NCI-H128 (cell line): ENCODE measurements around the gene TXNDC11.
A peak's percentile ranks its signal among the peaks of the same experiment; 100 is the strongest.

ENCODE experiments used
- DNase-seq: peaks from one replicate; lab custom pipeline; 2025; ENCODE audit not compliant: unreplicated experiment; lab: John Stamatoyannopoulos, UW

Gene TXNDC11

GRCh38 chr16:11675561-11676511 is 66.8 kb downstream of the TXNDC11 start:
- no peak for DNase-seq

GRCh38 chr16:11674818-11675560 is 67.7 kb downstream of the TXNDC11 start:
- no peak for DNase-seq

- no peak for DNase-seq
Observed at GRCh38 chr16:11674001-11674817, 68.4 kb downstream of the TXNDC11 start.

GRCh38 chr16:11673091-11674000 is 69.3 kb downstream of the TXNDC11 start:
- no peak for DNase-seq

- DNase-seq = no peak
Observed at GRCh38 chr16:11672206-11673090, 70.2 kb downstream of the TXNDC11 start.

GRCh38 chr16:11671676-11672075 is 71.0 kb downstream of the TXNDC11 start:
- no peak for DNase-seq

GRCh38 chr16:11671271-11671670 is 71.4 kb downstream of the TXNDC11 start:
- no peak for DNase-seq

- DNase-seq = no peak
Observed at GRCh38 chr16:11670171-11671131, 72.2 kb downstream of the TXNDC11 start.

- no peak for DNase-seq
Observed at GRCh38 chr16:11669380-11670146, 73.1 kb downstream of the TXNDC11 start.

- no peak for DNase-seq
Observed at GRCh38 chr16:11668623-11669379, 73.9 kb downstream of the TXNDC11 start.

- DNase-seq = peak; percentile 37
Observed at GRCh38 chr16:11667824-11668622, 74.6 kb downstream of the TXNDC11 start, which contains the start of gene SNN. TSS of gene SNN (plus strand) at chr16:11668455. CDS start at chr16:11676060, 7,605 bp downstream.

GRCh38 chr16:11667221-11667823 is 75.3 kb downstream of the TXNDC11 start:
- DNase-seq = no peak

GRCh38 chr16:11666103-11667055 is 76.3 kb downstream of the TXNDC11 start:
- DNase-seq = no peak

GRCh38 chr16:11665071-11665491 is 77.6 kb downstream of the TXNDC11 start:
- DNase-seq = no peak
